DOHH2 (cell line): ENCODE results near the gene ZIK1.

Experiments
- H3F3A ChIP-seq: fragments of 200-600 bp; sonication (generic), shearing (Covaris generic); 2 replicates; pipeline ENCODE4 v1.6.0; 2016; ENCODE audit warnings: antibody characterized with exemption, mild to moderate bottlenecking; ENCODE audit not compliant: control insufficient read depth, insufficient read depth
- H3K27ac ChIP-seq: fragments of 200-600 bp; sonication (generic); 2 replicates; pipeline ENCODE4 v1.5.1; 2014; ENCODE audit warnings: low read depth, mild to moderate bottlenecking, low read length, moderate library complexity
- H3K27me3 ChIP-seq: fragments of 200-600 bp; sonication (generic); 2 replicates; pipeline ENCODE4 v1.6.1; 2014; ENCODE audit warnings: mild to moderate bottlenecking, low read length, mixed read lengths; ENCODE audit not compliant: control insufficient read depth
- H3K36me3 ChIP-seq: fragments of 200-600 bp; sonication (generic); 2 replicates; pipeline ENCODE4 v1.6.1; 2014; ENCODE audit warnings: mild to moderate bottlenecking, low read length, moderate library complexity, mixed read lengths; ENCODE audit not compliant: control insufficient read depth
- H3K4me1 ChIP-seq: fragments of 200-600 bp; sonication (generic); 2 replicates; pipeline ENCODE4 v1.6.1; 2014; ENCODE audit warnings: mild to moderate bottlenecking, low read length, mixed read lengths; ENCODE audit not compliant: control insufficient read depth
- H3K4me2 ChIP-seq: fragments of 200-600 bp; sonication (generic); 2 replicates; pipeline ENCODE4 v1.6.0; 2014; ENCODE audit warnings: mild to moderate bottlenecking, low read length, moderate library complexity
- H3K4me3 ChIP-seq: fragments of 200-600 bp; sonication (generic); 2 replicates; pipeline ENCODE4 v1.5.1; 2014; ENCODE audit warnings: mild to moderate bottlenecking, low read length, mixed read lengths
- H3K79me2 ChIP-seq: fragments of 200-600 bp; sonication (generic); 2 replicates; pipeline ENCODE4 v1.6.1; 2014; ENCODE audit warnings: mild to moderate bottlenecking, low read length, mixed read lengths; ENCODE audit not compliant: control insufficient read depth
- H3K9me2 ChIP-seq: fragments of 200-600 bp; sonication (generic); replicated peaks from 2 replicates; pipeline ENCODE4 v1.6.1; 2014; ENCODE audit warnings: mild to moderate bottlenecking, low read length, mixed read lengths; ENCODE audit not compliant: control insufficient read depth
- H3K9me3 ChIP-seq: fragments of 200-600 bp; sonication (generic); 2 replicates; pipeline ENCODE4 v1.6.1; 2014; ENCODE audit warnings: antibody characterized with exemption, low read length, mixed read lengths; ENCODE audit not compliant: control insufficient read depth, insufficient read depth
- H4K20me1 ChIP-seq: fragments of 200-600 bp; sonication (generic); 2 replicates; pipeline ENCODE4 v1.6.0; 2014; ENCODE audit warnings: low read depth, mild to moderate bottlenecking, antibody characterized with exemption, low read length, moderate library complexity; ENCODE audit not compliant: control insufficient read depth, insufficient read depth
- EZH2phosphoT487 ChIP-seq: fragments of 200-600 bp; sonication (generic); IDR thresholded peaks from 2 replicates; pipeline ENCODE4 v1.6.1; 2017; ENCODE audit warnings: borderline replicate concordance, mild to moderate bottlenecking, antibody characterized with exemption, low read length, moderate library complexity, mixed read lengths
- TF ChIP-seq, protein P1 (sequence below): fragments of 200-600 bp; sonication (generic); IDR thresholded peaks from one replicate; pipeline ENCODE4 v1.5.1; 2014; ENCODE audit warnings: antibody characterized with exemption, mild to moderate bottlenecking, low read depth, low read length; ENCODE audit not compliant: poor library complexity, severe bottlenecking

ZIK1 gene

DNA sequence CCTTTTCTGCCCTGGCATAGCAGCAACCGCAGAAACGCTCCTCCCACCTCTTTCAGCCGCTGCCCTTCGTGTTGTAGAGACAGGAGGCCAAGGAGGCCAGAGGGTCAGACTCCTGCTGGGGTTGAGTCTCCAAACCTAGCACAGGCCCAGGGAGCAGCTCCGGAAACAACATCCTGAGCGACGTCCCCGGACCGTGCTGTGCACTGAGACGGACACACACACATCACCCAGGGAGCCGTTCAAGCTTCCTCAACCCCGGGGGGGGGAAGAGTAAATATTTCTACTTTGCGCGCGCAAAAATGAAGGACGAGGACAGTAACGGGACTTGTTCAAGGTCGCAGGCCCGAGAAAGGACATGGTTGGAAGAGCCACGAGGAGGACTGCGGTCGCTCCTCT, 24.9 kb upstream of the ZIK1 start:
- no peaks in the 10 kb centered on the region for H3K9me2 ChIP-seq
- no peaks in the 10 kb centered on the region for H3F3A ChIP-seq
- no peaks in the 10 kb centered on the region for H3K79me2 ChIP-seq
- peak overlapping the region; percentile 71 for H3K4me2 ChIP-seq
- peak overlapping the region; percentile 76 for H3K4me3 ChIP-seq
- peaks cover 18% of the 10 kb centered on the region; the same call in 1 of the 2 replicates for H3K36me3 ChIP-seq
- peaks cover 55% of the 10 kb centered on the region for H3K9me3 ChIP-seq
- H3K27me3 ChIP-seq: no peaks in the 10 kb centered on the region
- peaks cover 10% of the 10 kb centered on the region for H3K4me1 ChIP-seq
- TF ChIP-seq, protein P1, sequence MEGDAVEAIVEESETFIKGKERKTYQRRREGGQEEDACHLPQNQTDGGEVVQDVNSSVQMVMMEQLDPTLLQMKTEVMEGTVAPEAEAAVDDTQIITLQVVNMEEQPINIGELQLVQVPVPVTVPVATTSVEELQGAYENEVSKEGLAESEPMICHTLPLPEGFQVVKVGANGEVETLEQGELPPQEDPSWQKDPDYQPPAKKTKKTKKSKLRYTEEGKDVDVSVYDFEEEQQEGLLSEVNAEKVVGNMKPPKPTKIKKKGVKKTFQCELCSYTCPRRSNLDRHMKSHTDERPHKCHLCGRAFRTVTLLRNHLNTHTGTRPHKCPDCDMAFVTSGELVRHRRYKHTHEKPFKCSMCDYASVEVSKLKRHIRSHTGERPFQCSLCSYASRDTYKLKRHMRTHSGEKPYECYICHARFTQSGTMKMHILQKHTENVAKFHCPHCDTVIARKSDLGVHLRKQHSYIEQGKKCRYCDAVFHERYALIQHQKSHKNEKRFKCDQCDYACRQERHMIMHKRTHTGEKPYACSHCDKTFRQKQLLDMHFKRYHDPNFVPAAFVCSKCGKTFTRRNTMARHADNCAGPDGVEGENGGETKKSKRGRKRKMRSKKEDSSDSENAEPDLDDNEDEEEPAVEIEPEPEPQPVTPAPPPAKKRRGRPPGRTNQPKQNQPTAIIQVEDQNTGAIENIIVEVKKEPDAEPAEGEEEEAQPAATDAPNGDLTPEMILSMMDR: no peak
- TF ChIP-seq EZH2phosphoT487: no peak
- H3K27ac ChIP-seq: no peak overlapping the region
- no peaks in the 10 kb centered on the region for H4K20me1 ChIP-seq

DNA sequence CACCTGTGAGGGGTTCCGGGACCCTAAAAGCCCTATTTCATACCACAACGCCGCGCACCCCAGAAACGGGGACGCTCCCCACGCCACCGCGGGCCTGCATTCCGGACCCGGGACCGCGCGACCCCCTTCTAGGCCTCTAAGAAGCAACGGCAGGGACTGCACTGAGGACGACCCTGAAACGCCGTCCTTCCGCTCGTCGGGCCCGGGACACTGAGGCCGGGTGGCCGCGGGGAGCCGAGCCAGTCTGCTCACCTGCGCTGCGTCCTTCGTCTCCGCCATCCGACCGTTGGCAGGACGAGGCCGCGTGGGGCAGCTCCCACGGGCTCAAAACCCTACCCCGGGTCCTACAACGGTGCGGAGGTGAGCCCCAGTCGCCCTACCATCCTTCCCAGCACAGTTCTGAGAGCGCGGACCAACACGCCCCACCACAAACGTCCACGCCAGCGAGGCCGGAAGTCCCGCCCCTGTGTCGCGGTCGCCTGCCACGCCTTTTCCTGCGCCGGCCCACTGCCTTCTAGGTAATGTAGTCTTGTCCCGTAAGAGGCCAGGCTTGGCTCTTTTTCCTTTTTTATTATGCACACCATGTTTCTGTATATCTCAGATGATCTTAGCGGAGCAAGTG, 24.4 kb upstream of the ZIK1 start, which contains the start of gene ZNF550:
Gene ZNF550 (minus strand): TSS at position 460 of the 622 bp plus-strand sequence. CDS start 181 bp downstream, at position 279.
- TF ChIP-seq, protein P1: no peak
- no peak for TF ChIP-seq EZH2phosphoT487
- Histone ChIP-seq H4K20me1 (no peaks in the 10 kb centered on the region), H3F3A (no peaks in the 10 kb centered on the region), H3K27me3 (no peaks in the 10 kb centered on the region), H3K27ac (no peak within 1 kb of the TSS), H3K4me3 (peak within 1 kb of the TSS; percentile 76), H3K4me1 (peaks cover 10% of the 10 kb centered on the region), H3K9me3 (peaks cover 54% of the 10 kb centered on the region), H3K9me2 (no peaks in the 10 kb centered on the region), H3K36me3 (peaks cover 13% of the 10 kb centered on the region; the same call in 1 of the 2 replicates), H3K79me2 (no peaks in the 10 kb centered on the region), H3K4me2 (peak within 1 kb of the TSS; percentile 71)

DNA sequence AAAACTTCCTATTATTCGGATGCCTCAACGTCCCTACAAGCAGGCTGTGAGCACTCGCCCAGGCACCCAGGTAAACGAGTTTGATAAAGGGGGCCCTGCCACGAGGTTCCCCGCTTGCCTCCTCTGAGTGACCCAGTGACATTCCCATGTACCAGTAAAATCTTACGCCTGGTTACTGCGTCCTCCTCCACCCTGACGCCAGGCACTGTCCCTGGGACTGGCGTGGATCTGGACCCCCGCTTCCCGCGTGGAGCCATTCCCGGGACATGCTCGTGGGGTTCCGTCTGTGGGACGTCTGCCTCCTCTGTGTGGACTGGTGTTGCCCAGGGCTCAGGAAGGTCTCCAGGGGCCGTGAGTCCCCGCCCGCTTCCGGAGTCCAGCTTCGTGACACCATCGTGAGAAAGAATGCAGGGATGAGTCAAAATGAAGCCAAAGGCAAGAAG, 23.9 kb upstream of the ZIK1 start:
- Histone ChIP-seq H4K20me1 (no peaks in the 10 kb centered on the region), H3K4me2 (peak overlapping the region; percentile 71), H3K79me2 (no peaks in the 10 kb centered on the region), H3K36me3 (peaks cover 7% of the 10 kb centered on the region; the same call in 1 of the 2 replicates), H3K27ac (no peak overlapping the region), H3K9me3 (peaks cover 54% of the 10 kb centered on the region), H3F3A (no peaks in the 10 kb centered on the region), H3K4me3 (peak overlapping the region; percentile 76), H3K9me2 (no peaks in the 10 kb centered on the region), H3K27me3 (no peaks in the 10 kb centered on the region), H3K4me1 (peaks cover 10% of the 10 kb centered on the region)
- TF ChIP-seq, protein P1: no peak
- no peak for TF ChIP-seq EZH2phosphoT487
